ENCODE results near the gene DLST. TPM values are rescaled to one million over a fixed set of nuclear protein-coding genes. Genes with fewer than 3 reads are reported as not detected.

The DLST gene
- polyA plus RNA-seq, 1 experiment, result 150 TPM

DNA sequence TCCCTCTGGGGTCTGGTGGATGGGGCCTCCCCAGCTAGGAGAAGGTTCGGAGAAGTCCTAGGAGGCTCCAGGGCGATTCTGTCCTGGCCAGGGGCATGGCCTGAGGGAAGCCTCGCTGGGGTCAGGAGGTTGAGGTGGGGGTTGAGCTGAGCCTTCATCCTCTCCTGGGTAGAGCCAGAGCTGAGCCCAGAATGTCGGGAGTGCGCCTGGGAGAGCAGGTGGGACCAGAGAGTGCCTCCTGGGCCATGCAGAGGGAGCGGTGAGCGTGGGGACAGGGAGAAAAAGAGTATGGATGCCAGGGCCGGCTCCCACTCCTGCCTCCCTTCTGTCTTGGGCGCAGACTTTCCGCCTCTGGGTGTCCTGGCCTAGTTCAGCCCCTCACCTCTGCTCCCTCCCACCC, 28.2 kb downstream of the DLST start:
- ChIA-PET POLR2A (no interaction called here), CTCF (interaction anchor here (4.1 to 4.5 kb wide), 2 partner anchors 49 to 178 kb away, joined by 21 to 39 read pairs; no protein-coding TSS in a partner anchor)
- no peak overlapping the region for H3K27ac ChIP-seq (ENCODE audit: low read depth, low read length)
- H3K9me3 ChIP-seq (ENCODE audit: control insufficient read depth, insufficient read depth, low read length), result no peaks in the 10 kb centered on the region
- no peak overlapping the region for H3K4me3 ChIP-seq (ENCODE audit: low read depth, low read length)
- H3K27me3 ChIP-seq (ENCODE audit: control insufficient read depth, insufficient read depth, low read length), result no peaks in the 10 kb centered on the region
- no peak for DNase-seq (ENCODE audit: low read depth, low spot score)
- TF ChIP-seq, protein P1, sequence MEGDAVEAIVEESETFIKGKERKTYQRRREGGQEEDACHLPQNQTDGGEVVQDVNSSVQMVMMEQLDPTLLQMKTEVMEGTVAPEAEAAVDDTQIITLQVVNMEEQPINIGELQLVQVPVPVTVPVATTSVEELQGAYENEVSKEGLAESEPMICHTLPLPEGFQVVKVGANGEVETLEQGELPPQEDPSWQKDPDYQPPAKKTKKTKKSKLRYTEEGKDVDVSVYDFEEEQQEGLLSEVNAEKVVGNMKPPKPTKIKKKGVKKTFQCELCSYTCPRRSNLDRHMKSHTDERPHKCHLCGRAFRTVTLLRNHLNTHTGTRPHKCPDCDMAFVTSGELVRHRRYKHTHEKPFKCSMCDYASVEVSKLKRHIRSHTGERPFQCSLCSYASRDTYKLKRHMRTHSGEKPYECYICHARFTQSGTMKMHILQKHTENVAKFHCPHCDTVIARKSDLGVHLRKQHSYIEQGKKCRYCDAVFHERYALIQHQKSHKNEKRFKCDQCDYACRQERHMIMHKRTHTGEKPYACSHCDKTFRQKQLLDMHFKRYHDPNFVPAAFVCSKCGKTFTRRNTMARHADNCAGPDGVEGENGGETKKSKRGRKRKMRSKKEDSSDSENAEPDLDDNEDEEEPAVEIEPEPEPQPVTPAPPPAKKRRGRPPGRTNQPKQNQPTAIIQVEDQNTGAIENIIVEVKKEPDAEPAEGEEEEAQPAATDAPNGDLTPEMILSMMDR (IDR thresholded peaks at IDR 0.05; ENCODE audit: low read depth, low read length), result no peak

DNA sequence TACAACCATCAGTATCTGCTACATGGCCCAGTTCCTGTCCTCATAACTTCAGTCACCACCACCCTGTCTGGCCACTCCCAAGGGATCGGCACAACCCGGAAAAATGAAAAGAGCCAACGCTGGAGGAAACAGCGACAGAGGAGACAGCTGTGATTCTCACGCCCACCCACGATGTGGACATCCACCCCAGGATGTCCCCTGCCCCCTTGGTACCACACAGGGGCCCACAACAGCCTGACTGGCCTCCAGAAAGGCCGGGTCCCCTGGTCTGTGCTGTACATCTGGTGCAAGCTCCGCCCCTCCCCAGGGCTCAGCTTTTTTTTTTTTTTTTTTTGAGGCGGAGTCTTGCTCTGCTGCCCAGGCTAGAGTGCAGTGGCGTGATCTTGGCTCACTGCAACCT, 28.8 kb downstream of the DLST start:
- no peak overlapping the region for H3K27ac ChIP-seq (ENCODE audit: low read depth, low read length)
- H3K9me3 ChIP-seq (ENCODE audit: control insufficient read depth, insufficient read depth, low read length), result no peaks in the 10 kb centered on the region
- ChIA-PET POLR2A (no interaction called here), CTCF (interaction anchor here (0.6 to 4.5 kb wide), 5 partner anchors 35 to 865 kb away, joined by 3 to 39 read pairs (median 4); no protein-coding TSS in a partner anchor)
- H3K4me3 ChIP-seq (ENCODE audit: low read depth, low read length), result no peak overlapping the region
- no peaks in the 10 kb centered on the region for H3K27me3 ChIP-seq (ENCODE audit: control insufficient read depth, insufficient read depth, low read length)
- TF ChIP-seq, protein P1 (IDR thresholded peaks at IDR 0.05; ENCODE audit: low read depth, low read length), result no peak
- no peak for DNase-seq (ENCODE audit: low read depth, low spot score)

DNA sequence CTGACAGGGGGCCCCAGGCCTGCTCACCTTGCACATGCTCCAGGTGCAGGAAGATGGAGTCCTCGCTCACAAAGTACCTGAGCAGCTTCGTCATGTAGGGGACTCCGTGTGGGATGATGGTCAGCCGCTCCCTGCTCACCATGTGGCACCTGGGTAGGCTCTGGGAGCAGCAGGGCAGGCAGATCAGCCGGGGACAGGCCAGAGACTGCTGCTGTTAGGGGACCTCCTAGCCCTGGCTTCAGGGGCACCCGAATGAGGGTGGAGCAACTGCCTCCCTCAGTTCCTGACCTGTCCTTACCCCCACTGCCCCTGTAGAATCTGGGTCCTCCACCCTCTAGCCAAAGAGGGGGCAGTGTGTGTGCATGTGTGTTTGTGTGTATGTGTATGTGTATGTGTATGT, 29.5 kb downstream of the DLST start:
- POLR2A ChIA-PET, result no interaction called here
- Histone ChIP-seq H3K9me3 (ENCODE audit: control insufficient read depth, insufficient read depth, low read length) (no peaks in the 10 kb centered on the region), H3K27ac (ENCODE audit: low read depth, low read length) (no peak overlapping the region), H3K4me3 (ENCODE audit: low read depth, low read length) (no peak overlapping the region), H3K27me3 (ENCODE audit: control insufficient read depth, insufficient read depth, low read length) (no peaks in the 10 kb centered on the region)
- DNase-seq (ENCODE audit: low read depth, low spot score), result no peak
- TF ChIP-seq, protein P1 (IDR thresholded peaks at IDR 0.05; ENCODE audit: low read depth, low read length), result no peak
- CTCF ChIA-PET, result interaction anchor here (4.1 to 4.5 kb wide), 2 partner anchors 50 to 177 kb away, joined by 21 to 39 read pairs; no protein-coding TSS in a partner anchor

DNA sequence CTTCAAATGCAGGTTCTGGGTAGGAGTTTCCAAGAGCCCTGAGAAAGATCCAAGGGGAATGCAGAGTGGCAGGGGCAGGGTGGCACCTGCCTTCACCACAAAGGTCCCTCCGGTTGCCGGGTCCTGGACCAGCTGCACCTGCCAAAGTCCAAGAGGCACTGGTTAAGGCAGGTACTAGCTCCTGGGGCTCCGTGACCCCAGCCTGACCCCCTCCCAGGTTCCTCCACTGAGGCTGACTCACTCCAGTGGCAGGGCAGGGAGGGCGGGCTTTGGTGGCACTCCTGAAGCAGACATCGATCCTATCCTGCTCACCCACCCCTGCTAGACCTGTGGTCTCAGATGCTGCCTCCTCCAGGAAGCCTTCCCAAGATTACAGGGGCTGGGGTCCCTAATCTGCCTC, 30.0 kb downstream of the DLST start:
- POLR2A ChIA-PET, result no interaction called here
- CTCF ChIA-PET, result interaction anchor here (4.1 to 4.5 kb wide), 2 partner anchors 51 to 176 kb away, joined by 21 to 39 read pairs; no protein-coding TSS in a partner anchor

DNA sequence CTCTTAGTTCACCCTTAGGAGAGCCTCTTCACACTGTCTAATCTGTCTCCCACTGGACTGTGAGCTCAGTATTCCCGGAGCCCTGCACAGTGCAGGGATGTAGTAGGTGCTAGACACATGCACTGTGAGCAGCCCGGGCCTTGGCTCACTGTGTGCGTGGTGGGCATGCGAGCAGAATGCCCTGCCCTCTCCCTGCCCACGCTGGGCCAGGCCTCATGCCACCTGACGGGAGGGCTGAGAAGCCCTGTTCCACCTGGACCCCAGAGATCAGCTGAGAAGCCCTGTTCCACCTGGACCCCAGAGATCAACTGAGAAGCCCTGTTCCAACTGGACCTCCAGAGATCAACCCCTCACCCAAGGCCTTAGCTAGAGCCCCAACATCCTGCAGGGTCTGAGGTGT, 30.4 kb downstream of the DLST start:
- ChIA-PET POLR2A (no interaction called here), CTCF (interaction anchor here (4.1 to 4.5 kb wide), 2 partner anchors 51 to 176 kb away, joined by 21 to 39 read pairs; no protein-coding TSS in a partner anchor)
- no peak for DNase-seq (ENCODE audit: low read depth, low spot score)
- Histone ChIP-seq H3K4me3 (ENCODE audit: low read depth, low read length) (no peak overlapping the region), H3K27ac (ENCODE audit: low read depth, low read length) (no peak overlapping the region), H3K27me3 (ENCODE audit: control insufficient read depth, insufficient read depth, low read length) (no peaks in the 10 kb centered on the region), H3K9me3 (ENCODE audit: control insufficient read depth, insufficient read depth, low read length) (no peaks in the 10 kb centered on the region)
- TF ChIP-seq, protein P1 (IDR thresholded peaks at IDR 0.05; ENCODE audit: low read depth, low read length), result no peak

More for the DNA sequence above, 30.0 kb downstream of the DLST start:
- DNase-seq (ENCODE audit: low read depth, low spot score), result no peak
- H3K27me3 ChIP-seq (ENCODE audit: control insufficient read depth, insufficient read depth, low read length), result no peaks in the 10 kb centered on the region
- H3K4me3 ChIP-seq (ENCODE audit: low read depth, low read length), result no peak overlapping the region
- TF ChIP-seq, protein P1 (IDR thresholded peaks at IDR 0.05; ENCODE audit: low read depth, low read length), result no peak
- no peak overlapping the region for H3K27ac ChIP-seq (ENCODE audit: low read depth, low read length)
- H3K9me3 ChIP-seq (ENCODE audit: control insufficient read depth, insufficient read depth, low read length), result no peaks in the 10 kb centered on the region

All from AG04450 (cell line).